Testis (tissue), 3 donors: Measurements from ENCODE around the gene BMPR1B. TPM values are rescaled to one million over a fixed set of nuclear protein-coding genes. Genes with fewer than 3 reads are reported as not detected.

Source experiments
- DNase-seq: peaks from one replicate; pipeline ENCODE4 v3.0.0-alpha.2; 2019
- H3K27ac ChIP-seq, 2 donors: fragments of 200-600 bp; sonication (generic); one replicate each; pipeline ENCODE4 v1.5.1; 2019
- H3K27me3 ChIP-seq: fragments of 200-600 bp; sonication (generic); one replicate; pipeline ENCODE4 v1.5.1; 2019
- H3K36me3 ChIP-seq: fragments of 200-600 bp; sonication (generic); one replicate; pipeline ENCODE4 v1.5.1; 2017; ENCODE audit warnings: low read depth; ENCODE audit errors: missing control alignments
- H3K4me1 ChIP-seq: fragments of 200-600 bp; sonication (generic); one replicate; pipeline ENCODE4 v1.5.1; 2019
- H3K4me3 ChIP-seq, 2 donors: fragments of 200-600 bp; sonication (generic); one replicate each; pipeline ENCODE4 v1.5.1; 2017 to 2019
- H3K9me3 ChIP-seq: fragments of 200-600 bp; sonication (generic); one replicate; pipeline ENCODE4 v1.5.1; 2017
- POLR2A ChIP-seq: fragments of 450-650 bp; IDR thresholded peaks from one replicate; pipeline ENCODE4 v1.6.1; 2017; ENCODE audit warnings: antibody characterized with exemption, mild to moderate bottlenecking, moderate library complexity
- WGBS, 2 donors: methylation state at CpG; one replicate each; pipeline ENCODE4 v1.1.5; 2018; 5-methylcytosine and 5-hydroxymethylcytosine counted together
- intact Hi-C: fragments of 100-400 bp; cut with DNase I; formaldehyde crosslinking; loops from one replicate; pipeline ENCODE4 v1.15.1; 2023; ENCODE audit warnings: low total_unique reads
- polyA plus RNA-seq: library from polyadenylated mRNA; stranded (reverse); fragments of 350-450 nt; fragmentation: Illumina TruSeq; extraction: RNeasy Lipid Tissue Mini Kit (QIAGEN cat#74804); gene quantifications from one replicate; pipeline ENCODE4 v1.2.3, GENCODE V29; 2014; ENCODE audit warnings: low read depth, low replicate concordance; ENCODE audit not compliant: insufficient read depth
- total RNA-seq, 2 donors: library from RNA; depleted of rRNA; stranded (reverse); fragments of >200 nt; gene quantifications; one replicate each; pipeline ENCODE4 v1.2.3, GENCODE V29; 2016
- TF ChIP-seq, protein P1 (sequence below), 3 experiments: fragments of 450-650 bp in 2 of 3; fragments of 200-600 bp in 1 of 3; sonication (generic) in 1 of 3; IDR thresholded peaks; one replicate each; pipeline ENCODE4 v1.5.1; 2016 to 2019; ENCODE audit warnings: antibody characterized with exemption in 3 of 3, mild to moderate bottlenecking in 2 of 3, moderate library complexity in 1 of 3

The BMPR1B gene
- total and polyA plus RNA-seq, 3 donors from 2014 or later, result 7.5 to 13.0 (median 9.1) TPM

DNA sequence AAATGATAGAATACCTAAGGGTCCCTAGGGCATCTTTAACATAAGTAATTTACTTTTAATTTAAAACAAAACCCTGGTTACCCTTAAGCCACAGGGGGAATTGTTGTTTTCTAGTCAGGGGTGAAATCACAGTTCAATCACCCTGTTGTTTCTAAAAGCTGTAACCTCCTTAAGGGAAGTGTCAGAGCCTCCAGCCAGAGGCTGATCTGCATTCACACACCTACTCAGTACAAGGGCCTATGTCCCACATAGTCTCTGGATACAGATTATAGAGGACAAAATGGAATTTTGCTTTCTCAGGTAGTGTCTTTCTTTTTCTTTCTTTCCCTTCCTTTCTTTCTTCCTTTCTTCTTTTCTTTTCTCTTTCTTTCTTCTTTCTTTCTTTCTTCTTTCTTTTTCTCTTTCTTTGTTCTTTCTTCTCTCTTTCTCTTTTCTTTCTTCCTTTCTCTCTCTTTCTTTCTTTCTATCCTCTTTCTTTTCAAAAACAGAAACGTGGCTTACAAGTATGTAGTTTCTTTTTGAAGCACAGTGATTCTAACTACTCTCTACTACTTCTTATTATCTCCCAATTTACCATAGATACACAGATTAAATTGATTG lies 31.1 kb upstream of the BMPR1B start:
- DNase-seq, result no peak
- Histone ChIP-seq H3K9me3 (no peaks in the 10 kb centered on the region), H3K27ac (no peak overlapping the region), H3K4me3 (no peak overlapping the region), H3K4me1 (no peaks in the 10 kb centered on the region), H3K36me3 (no peaks in the 10 kb centered on the region), H3K27me3 (no peaks in the 10 kb centered on the region)
- 68 to 78% methylated on average over 1 of the region's 1 CpG for WGBS, 2 donors
- intact Hi-C loops, result no loop called here
- TF ChIP-seq, protein P1, sequence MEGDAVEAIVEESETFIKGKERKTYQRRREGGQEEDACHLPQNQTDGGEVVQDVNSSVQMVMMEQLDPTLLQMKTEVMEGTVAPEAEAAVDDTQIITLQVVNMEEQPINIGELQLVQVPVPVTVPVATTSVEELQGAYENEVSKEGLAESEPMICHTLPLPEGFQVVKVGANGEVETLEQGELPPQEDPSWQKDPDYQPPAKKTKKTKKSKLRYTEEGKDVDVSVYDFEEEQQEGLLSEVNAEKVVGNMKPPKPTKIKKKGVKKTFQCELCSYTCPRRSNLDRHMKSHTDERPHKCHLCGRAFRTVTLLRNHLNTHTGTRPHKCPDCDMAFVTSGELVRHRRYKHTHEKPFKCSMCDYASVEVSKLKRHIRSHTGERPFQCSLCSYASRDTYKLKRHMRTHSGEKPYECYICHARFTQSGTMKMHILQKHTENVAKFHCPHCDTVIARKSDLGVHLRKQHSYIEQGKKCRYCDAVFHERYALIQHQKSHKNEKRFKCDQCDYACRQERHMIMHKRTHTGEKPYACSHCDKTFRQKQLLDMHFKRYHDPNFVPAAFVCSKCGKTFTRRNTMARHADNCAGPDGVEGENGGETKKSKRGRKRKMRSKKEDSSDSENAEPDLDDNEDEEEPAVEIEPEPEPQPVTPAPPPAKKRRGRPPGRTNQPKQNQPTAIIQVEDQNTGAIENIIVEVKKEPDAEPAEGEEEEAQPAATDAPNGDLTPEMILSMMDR (IDR thresholded peaks at IDR 0.05), result no peak
- TF ChIP-seq POLR2A, result no peak

GRCh38 chr4:94728056-94728766 lies 29.5 kb upstream of the BMPR1B start:
- intact Hi-C loops, result no loop called here
- no peaks in the 10 kb centered on the region for H3K4me1 ChIP-seq
- H3K27ac ChIP-seq, result no peak overlapping the region
- H3K27me3 ChIP-seq, result no peaks in the 10 kb centered on the region
- H3K9me3 ChIP-seq, result no peaks in the 10 kb centered on the region
- H3K36me3 ChIP-seq, result no peaks in the 10 kb centered on the region
- WGBS, 2 donors, result 90% methylated on average over 7 of the region's 7 CpGs
- TF ChIP-seq POLR2A, result no peak
- TF ChIP-seq, protein P1 (IDR thresholded peaks at IDR 0.05), result no peak
- DNase-seq, result no peak
- no peak overlapping the region for H3K4me3 ChIP-seq

- H3K27me3 ChIP-seq, result no peaks in the 10 kb centered on the region
- H3K36me3 ChIP-seq, result no peaks in the 10 kb centered on the region
- DNase-seq, result no peak
- intact Hi-C loops, result no loop called here
- TF ChIP-seq, protein P1 (IDR thresholded peaks at IDR 0.05), result no peak
- TF ChIP-seq POLR2A, result no peak
- no peaks in the 10 kb centered on the region for H3K4me1 ChIP-seq
- H3K9me3 ChIP-seq, result no peaks in the 10 kb centered on the region
- no peak overlapping the region for H3K27ac ChIP-seq
- no peak overlapping the region for H3K4me3 ChIP-seq
These were observed 25.4 kb upstream of the BMPR1B start for GRCh38 chr4:94732358-94732698.

DNA sequence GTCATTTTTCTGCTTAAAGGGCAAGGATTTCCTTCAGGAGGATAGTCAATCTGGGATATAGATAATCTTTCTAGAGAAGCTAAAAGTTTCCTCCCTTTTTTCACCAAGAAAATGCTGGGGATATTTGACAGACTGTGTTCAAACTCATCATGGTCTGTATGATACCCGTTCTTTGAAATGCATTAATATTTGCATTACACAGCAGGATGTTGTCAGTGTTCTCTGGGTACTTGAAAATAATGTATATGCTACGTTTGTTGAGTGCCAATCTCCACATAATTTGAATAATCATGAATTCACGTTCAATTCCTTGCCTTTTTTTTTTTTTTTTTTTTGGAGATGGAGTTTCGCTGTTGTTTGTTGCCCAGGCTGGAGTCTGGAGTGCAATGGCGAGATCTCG lies 18.0 kb upstream of the BMPR1B start:
- H3K27me3 ChIP-seq, result no peaks in the 10 kb centered on the region
- H3K9me3 ChIP-seq, result no peaks in the 10 kb centered on the region
- TF ChIP-seq, protein P1 (IDR thresholded peaks at IDR 0.05), result no peak
- no peak for TF ChIP-seq POLR2A
- H3K27ac ChIP-seq, result no peak overlapping the region
- DNase-seq, result no peak
- intact Hi-C loops, result no loop called here
- WGBS, 2 donors, result 88 to 91% methylated on average over 6 of the region's 6 CpGs
- H3K4me1 ChIP-seq, result no peaks in the 10 kb centered on the region
- H3K4me3 ChIP-seq, result no peak overlapping the region
- no peaks in the 10 kb centered on the region for H3K36me3 ChIP-seq

DNA sequence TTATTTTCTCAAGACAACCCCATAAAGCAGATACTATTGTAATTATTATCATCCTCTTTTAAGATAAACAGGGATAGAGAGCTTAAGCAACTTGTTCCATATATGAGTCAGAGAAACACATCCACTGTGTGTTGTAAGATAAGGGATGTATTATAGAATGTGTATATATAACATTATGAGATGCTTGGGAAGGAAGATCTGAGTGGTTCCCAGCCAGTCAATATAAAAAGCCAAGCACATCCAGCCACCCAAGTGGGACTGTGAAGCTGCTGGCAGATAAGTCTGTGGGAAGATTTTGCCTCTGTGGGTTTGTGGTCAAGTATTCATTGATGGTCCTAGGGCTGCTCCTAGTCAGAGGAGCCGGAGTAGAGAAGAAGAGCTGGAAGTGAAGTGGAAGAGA lies 16.5 kb upstream of the BMPR1B start:
- no peak overlapping the region for H3K4me3 ChIP-seq
- intact Hi-C loops, result no loop called here
- no peaks in the 10 kb centered on the region for H3K36me3 ChIP-seq
- no peaks in the 10 kb centered on the region for H3K27me3 ChIP-seq
- H3K27ac ChIP-seq, result no peak overlapping the region
- no peak for DNase-seq
- no peak for TF ChIP-seq POLR2A
- TF ChIP-seq, protein P1 (IDR thresholded peaks at IDR 0.05), result no peak
- WGBS, 2 donors, result 88 to 91% methylated on average over 1 of the region's 1 CpG
- H3K4me1 ChIP-seq, result no peaks in the 10 kb centered on the region
- no peaks in the 10 kb centered on the region for H3K9me3 ChIP-seq
